Measurements from ENCODE around the gene SDR9C7. TPM values are rescaled to one million over a fixed set of nuclear protein-coding genes. Genes with fewer than 3 reads are reported as not detected.

SDR9C7 gene
- total RNA-seq, 1 experiment from 2014 or later: not detected

GRCh38 chr12:56900583-56900982 lies 33.6 kb downstream of the SDR9C7 start (continued):
- TF ChIP-seq CTCF (IDR thresholded peaks at IDR 0.05 in 2 of 3, conservative IDR thresholded peaks at IDR 0.05 in 1 of 3; ENCODE audit: borderline replicate concordance in 1 of 3, insufficient read depth in 1 of 3, low read depth in 2 of 3, low read length in 2 of 3): peak in 1 of 3 experiments; percentile 11; a peak in 2 of 6 replicates

- Histone ChIP-seq H2AFZ (ENCODE audit: low read depth, low read length, poor library complexity, severe bottlenecking) (no peak overlapping the region), H3K4me3 (replicated peaks in 1 of 2; ENCODE audit: low read depth in 1 of 2, low read length in 2 of 2) (no peak overlapping the region), H3K79me2 (ENCODE audit: insufficient read depth, low read length) (no peaks in the 10 kb centered on the region), H3K4me2 (ENCODE audit: low read length) (no peak overlapping the region), H4K20me1 (ENCODE audit: insufficient read depth) (no peaks in the 10 kb centered on the region), H3K27ac (ENCODE audit: low read depth, low read length) (no peak overlapping the region), H3K9me3 (ENCODE audit: control insufficient read depth in 1 of 2, insufficient read depth in 1 of 2, low read depth in 1 of 2, low read length in 2 of 2) (no peaks in the 10 kb centered on the region), H3K9ac (ENCODE audit: low read length) (no peak overlapping the region), H3K27me3 (ENCODE audit: insufficient read depth, low read length) (no peaks in the 10 kb centered on the region), H3K9me2 (ENCODE audit: insufficient read depth) (no peaks in the 10 kb centered on the region), H3K4me1 (ENCODE audit: control insufficient read depth in 1 of 2, insufficient read depth in 2 of 2, low read length in 2 of 2) (peaks cover 4 to 34% of the 10 kb centered on the region in 2 experiments), H3K36me3 (ENCODE audit: control insufficient read depth in 1 of 2, insufficient read depth in 2 of 2, low read length in 2 of 2) (no peaks in the 10 kb centered on the region)
- intact Hi-C loops (cut with micrococcal nuclease): no loop called here
- TF ChIP-seq ZNF274 (IDR thresholded peaks at IDR 0.05; ENCODE audit: low read depth, low read length): no peak
- TF ChIP-seq ZFX (IDR thresholded peaks at IDR 0.05): no peak
- no peak for TF ChIP-seq EZH2 (IDR thresholded peaks at IDR 0.05)
- TF ChIP-seq CBX3 (IDR thresholded peaks at IDR 0.05; ENCODE audit: low read depth): no peak
- TF ChIP-seq SP1 (IDR thresholded peaks at IDR 0.05; ENCODE audit: low read depth): no peak
- TF ChIP-seq ATF3 (IDR thresholded peaks at IDR 0.05): no peak
- TF ChIP-seq ELF1 (IDR thresholded peaks at IDR 0.05; ENCODE audit: borderline replicate concordance, low read depth): no peak
- RAD21 ChIA-PET (ENCODE audit: low non-redundant PET in 1 of 2, low total read pairs in 2 of 2, uncharacterized antibody in 2 of 2, unreplicated experiment in 2 of 2): interaction anchor here in 1 of 2 experiments (0.6 kb wide), 1 partner anchor 418 kb away, joined by 5 read pairs; no protein-coding TSS in a partner anchor
- no TSS peak for BruUV-seq (replicated peaks)
- no peak for DNase-seq (ENCODE audit: low read depth, low spot score)
- CTCF ChIA-PET: no interaction called here
- POLR2A ChIA-PET: no interaction called here
- ATAC-seq: no peak
These were observed 35.3 kb downstream of the SDR9C7 start for GRCh38 chr12:56898938-56899337.
